HG02840 (cell line): ENCODE measurements around the gene PRM1.
A peak's percentile ranks its signal among the peaks of the same experiment; 100 is the strongest.

Experiments
- ATAC-seq: cut with Tn5 transposase; IDR thresholded peaks from one replicate; pipeline ENCODE4 v1.9.1; 2021; ENCODE audit warnings: mild to moderate bottlenecking, moderate library complexity, moderate number of reproducible peaks; ENCODE audit not compliant: unreplicated experiment, low FRiP score

PRM1 gene

GRCh38 chr16:11273721-11274324, 7.3 kb downstream of the PRM1 start:
- no peak for ATAC-seq

GRCh38 chr16:11272921-11273720, 8.0 kb downstream of the PRM1 start, which contains the start of gene PRM3:
PRM3 (minus strand) TSS chr16:11273629; CDS start chr16:11273595, 34 bp downstream.
- ATAC-seq, result no peak

- ATAC-seq, result no peak
These were observed 8.6 kb downstream of the PRM1 start for GRCh38 chr16:11272484-11272883.

GRCh38 chr16:11271610-11272009, 9.5 kb downstream of the PRM1 start:
- no peak for ATAC-seq

GRCh38 chr16:11270602-11271162, 10.4 kb downstream of the PRM1 start:
- no peak for ATAC-seq

GRCh38 chr16:11268921-11269375, 12.2 kb downstream of the PRM1 start, which contains the start of gene TNP2:
TNP2 (minus strand) TSS chr16:11269325; CDS start chr16:11269262, 63 bp downstream.
- ATAC-seq, result no peak

GRCh38 chr16:11265124-11265523, 16.0 kb downstream of the PRM1 start:
- no peak for ATAC-seq

GRCh38 chr16:11264155-11264832, 16.8 kb downstream of the PRM1 start:
- no peak for ATAC-seq

GRCh38 chr16:11263737-11264136, 17.4 kb downstream of the PRM1 start:
- ATAC-seq, result no peak

GRCh38 chr16:11262915-11263314, 18.2 kb downstream of the PRM1 start:
- ATAC-seq, result no peak

GRCh38 chr16:11260596-11260966, 20.5 kb downstream of the PRM1 start:
- no peak for ATAC-seq

GRCh38 chr16:11259655-11260595, 21.2 kb downstream of the PRM1 start:
- no peak for ATAC-seq

GRCh38 chr16:11258553-11259492, 22.3 kb downstream of the PRM1 start:
- ATAC-seq, result no peak

GRCh38 chr16:11257131-11257938, 23.8 kb downstream of the PRM1 start:
- ATAC-seq, result no peak

- no peak for ATAC-seq
These were observed 24.4 kb downstream of the PRM1 start for GRCh38 chr16:11256661-11257130.

GRCh38 chr16:11255737-11256660, 25.1 kb downstream of the PRM1 start, which contains the start of gene SOCS1:
SOCS1 (minus strand) TSS chr16:11256204; CDS start chr16:11255478, 726 bp downstream.
- ATAC-seq, result peak; percentile 50
